PC-9 (cell line): Measurements from ENCODE around the gene PDE6B.

Experiments
- EZH2 ChIP-seq: fragments of 200-600 bp; sonication (generic); IDR thresholded peaks from 2 replicates; pipeline ENCODE4 v1.8.0; 2017; ENCODE audit warnings: antibody characterized with exemption, low read depth
- TF ChIP-seq, protein P1 (sequence below): fragments of 200-600 bp; sonication (generic); conservative IDR thresholded peaks from 2 replicates; pipeline ENCODE4 v1.6.1; 2017; ENCODE audit warnings: mixed run types, antibody characterized with exemption, mild to moderate bottlenecking, moderate library complexity

DNA sequence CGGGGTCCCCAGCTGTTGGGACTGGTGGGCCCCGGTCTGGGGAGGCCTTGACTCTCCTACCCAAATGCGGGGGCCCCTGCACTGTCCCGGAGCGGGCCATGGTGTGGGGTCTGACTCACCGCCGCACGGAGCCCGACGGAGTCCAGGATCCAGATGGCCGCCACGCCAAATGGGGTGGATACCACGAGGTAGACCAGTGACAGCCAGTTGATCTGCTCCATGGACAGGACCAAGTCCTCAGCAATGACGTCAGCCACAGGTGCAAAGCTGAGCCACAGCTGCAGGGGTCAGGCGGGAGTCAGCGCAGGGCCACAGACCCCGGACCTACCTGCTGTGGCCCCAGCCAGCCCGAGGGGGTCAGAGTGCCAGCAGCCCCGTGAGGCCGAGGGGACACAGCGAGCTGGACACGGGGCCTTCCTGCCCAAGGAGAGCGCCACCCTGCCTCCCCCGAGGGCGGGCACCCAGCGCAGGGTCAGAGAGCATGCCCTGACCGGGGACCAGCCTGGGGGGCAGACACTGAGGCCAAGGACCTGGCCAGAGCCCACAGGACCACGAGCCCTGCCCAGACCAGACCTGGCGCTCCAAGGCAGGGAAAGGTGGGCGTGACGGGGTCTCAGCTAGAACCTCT lies 61.2 kb downstream of the PDE6B start:
- TF ChIP-seq, protein P1, sequence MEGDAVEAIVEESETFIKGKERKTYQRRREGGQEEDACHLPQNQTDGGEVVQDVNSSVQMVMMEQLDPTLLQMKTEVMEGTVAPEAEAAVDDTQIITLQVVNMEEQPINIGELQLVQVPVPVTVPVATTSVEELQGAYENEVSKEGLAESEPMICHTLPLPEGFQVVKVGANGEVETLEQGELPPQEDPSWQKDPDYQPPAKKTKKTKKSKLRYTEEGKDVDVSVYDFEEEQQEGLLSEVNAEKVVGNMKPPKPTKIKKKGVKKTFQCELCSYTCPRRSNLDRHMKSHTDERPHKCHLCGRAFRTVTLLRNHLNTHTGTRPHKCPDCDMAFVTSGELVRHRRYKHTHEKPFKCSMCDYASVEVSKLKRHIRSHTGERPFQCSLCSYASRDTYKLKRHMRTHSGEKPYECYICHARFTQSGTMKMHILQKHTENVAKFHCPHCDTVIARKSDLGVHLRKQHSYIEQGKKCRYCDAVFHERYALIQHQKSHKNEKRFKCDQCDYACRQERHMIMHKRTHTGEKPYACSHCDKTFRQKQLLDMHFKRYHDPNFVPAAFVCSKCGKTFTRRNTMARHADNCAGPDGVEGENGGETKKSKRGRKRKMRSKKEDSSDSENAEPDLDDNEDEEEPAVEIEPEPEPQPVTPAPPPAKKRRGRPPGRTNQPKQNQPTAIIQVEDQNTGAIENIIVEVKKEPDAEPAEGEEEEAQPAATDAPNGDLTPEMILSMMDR = no peak
- TF ChIP-seq EZH2 = no peak
